Measurements from ENCODE around the gene NPRL2. TPM values are rescaled to one million over a fixed set of nuclear protein-coding genes. Genes with fewer than 3 reads are reported as not detected.

The NPRL2 gene
- total RNA-seq, 1 experiment from 2014 or later, result 35.4 TPM

DNA sequence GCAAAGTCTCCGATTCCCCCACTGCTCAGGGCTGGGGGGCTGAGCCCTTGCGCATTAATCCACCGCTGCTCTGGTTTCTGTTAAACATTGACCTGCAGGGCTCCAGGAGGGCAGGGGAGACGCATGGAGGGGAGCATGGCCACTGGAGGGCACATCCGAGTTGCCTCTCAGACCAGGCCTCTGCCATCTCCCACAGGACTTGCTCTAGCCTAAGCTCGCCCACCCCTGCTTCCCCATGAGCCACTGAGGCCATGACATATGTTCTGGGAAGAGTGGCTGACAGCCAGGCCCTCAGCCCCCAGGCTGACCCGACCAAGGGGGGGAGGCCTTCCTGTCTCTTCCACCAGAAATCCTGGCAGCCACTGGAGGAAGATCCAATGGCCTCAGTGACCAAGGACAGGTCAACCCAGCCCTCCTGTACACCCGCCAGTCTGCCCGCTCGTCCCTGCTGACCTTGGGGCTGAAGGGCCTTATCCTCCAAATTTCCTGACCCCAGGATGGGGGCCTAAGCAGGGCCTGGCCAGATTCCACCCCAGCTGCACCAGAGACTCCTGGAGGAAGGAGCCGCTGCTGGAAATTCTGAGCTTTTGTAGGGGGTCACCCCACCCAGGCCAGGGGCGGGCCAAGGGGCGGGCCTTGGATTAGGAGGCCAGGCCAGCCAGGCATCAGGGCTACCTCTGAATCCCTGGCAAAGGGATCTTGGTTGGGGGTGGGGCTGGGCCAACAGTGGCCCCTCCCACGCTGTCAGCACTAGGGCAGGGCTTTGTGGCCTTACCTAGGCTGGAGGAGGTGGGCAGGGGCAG lies 47.4 kb downstream of the NPRL2 start, which contains the start of gene HYAL1:
Gene HYAL1 (minus strand): TSS at position 562 of the 803 bp plus-strand sequence. CDS start 618 bp downstream, outside the sequence.
- Histone ChIP-seq H3K27ac (ENCODE audit: low read depth, low read length) (peak within 1 kb of the TSS; percentile 70), H3K4me3 (replicated peaks in 1 of 2; ENCODE audit: low read depth in 1 of 2, low read length in 2 of 2) (peak within 1 kb of the TSS; percentile 27 to 37), H3K4me2 (ENCODE audit: low read length) (peak within 1 kb of the TSS; percentile 72), H3K9me3 (ENCODE audit: control insufficient read depth in 1 of 2, insufficient read depth in 1 of 2, low read depth in 1 of 2, low read length in 2 of 2) (no peaks in the 10 kb centered on the region), H3K9ac (ENCODE audit: low read length) (peak within 1 kb of the TSS; percentile 49), H3K4me1 (ENCODE audit: control insufficient read depth in 1 of 2, insufficient read depth in 2 of 2, low read length in 2 of 2) (peaks cover 21 to 47% of the 10 kb centered on the region in 2 experiments), H3K79me2 (ENCODE audit: insufficient read depth, low read length) (peaks cover 3% of the 10 kb centered on the region; the same call in 1 of the 2 replicates), H3K27me3 (ENCODE audit: insufficient read depth, low read length) (no peaks in the 10 kb centered on the region), H2AFZ (ENCODE audit: low read depth, low read length, poor library complexity, severe bottlenecking) (no peak within 1 kb of the TSS), H3K36me3 (ENCODE audit: control insufficient read depth in 1 of 2, insufficient read depth in 2 of 2, low read length in 2 of 2) (no peaks in the 10 kb centered on the region), H3K9me2 (ENCODE audit: insufficient read depth) (no peaks in the 10 kb centered on the region), H4K20me1 (ENCODE audit: insufficient read depth) (no peaks in the 10 kb centered on the region)
- peak; percentile 41 for ATAC-seq
- TF ChIP-seq TCF7L2 (IDR thresholded peaks at IDR 0.05; ENCODE audit: borderline replicate concordance, extremely low read depth, insufficient read depth, insufficient read length) (no peak), POLR2A (IDR thresholded peaks at IDR 0.05; ENCODE audit: borderline replicate concordance, extremely low read depth, insufficient read depth, insufficient read length) (peak; percentile 30), CTCF (IDR thresholded peaks at IDR 0.05 in 2 of 3, conservative IDR thresholded peaks at IDR 0.05 in 1 of 3; ENCODE audit: borderline replicate concordance in 1 of 3, insufficient read depth in 1 of 3, low read depth in 2 of 3, low read length in 2 of 3) (peak in 2 of 3 experiments; percentile 35 to 46; a peak in 4 of 6 replicates), ZNF274 (IDR thresholded peaks at IDR 0.05; ENCODE audit: low read depth, low read length) (no peak), FOSL1 (IDR thresholded peaks at IDR 0.05; ENCODE audit: low read depth) (no peak), POLR2AphosphoS5 (IDR thresholded peaks at IDR 0.05; ENCODE audit: low read depth, low read length) (peak; percentile 83)
- TF ChIP-seq, protein P1, sequence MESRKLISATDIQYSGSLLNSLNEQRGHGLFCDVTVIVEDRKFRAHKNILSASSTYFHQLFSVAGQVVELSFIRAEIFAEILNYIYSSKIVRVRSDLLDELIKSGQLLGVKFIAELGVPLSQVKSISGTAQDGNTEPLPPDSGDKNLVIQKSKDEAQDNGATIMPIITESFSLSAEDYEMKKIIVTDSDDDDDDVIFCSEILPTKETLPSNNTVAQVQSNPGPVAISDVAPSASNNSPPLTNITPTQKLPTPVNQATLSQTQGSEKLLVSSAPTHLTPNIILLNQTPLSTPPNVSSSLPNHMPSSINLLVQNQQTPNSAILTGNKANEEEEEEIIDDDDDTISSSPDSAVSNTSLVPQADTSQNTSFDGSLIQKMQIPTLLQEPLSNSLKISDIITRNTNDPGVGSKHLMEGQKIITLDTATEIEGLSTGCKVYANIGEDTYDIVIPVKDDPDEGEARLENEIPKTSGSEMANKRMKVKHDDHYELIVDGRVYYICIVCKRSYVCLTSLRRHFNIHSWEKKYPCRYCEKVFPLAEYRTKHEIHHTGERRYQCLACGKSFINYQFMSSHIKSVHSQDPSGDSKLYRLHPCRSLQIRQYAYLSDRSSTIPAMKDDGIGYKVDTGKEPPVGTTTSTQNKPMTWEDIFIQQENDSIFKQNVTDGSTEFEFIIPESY (IDR thresholded peaks at IDR 0.05; ENCODE audit: extremely low read depth, insufficient replicate concordance, low read length), result no peak
- ChIA-PET RAD21 (ENCODE audit: low non-redundant PET in 1 of 2, low total read pairs in 2 of 2, uncharacterized antibody in 2 of 2, unreplicated experiment in 2 of 2) (interaction anchor here in 1 of 2 experiments (0.6 kb wide), 1 partner anchor 21 kb away, joined by 3 read pairs; no protein-coding TSS in a partner anchor), POLR2A (interaction anchor here (0.9 to 1.4 kb wide), 3 partner anchors 11 to 14 kb away, joined by 4 to 5 read pairs (median 4); partner anchors contain the start of gene IFRD2), CTCF (interaction anchor here (0.6 to 2.7 kb wide), 4 partner anchors 14 to 39 kb away, joined by 3 to 14 read pairs (median 6); no protein-coding TSS in a partner anchor)
- intact Hi-C loops (cut with micrococcal nuclease), result loop anchor here (1.0 kb wide), 1 partner anchor 21 kb away; no protein-coding TSS in a partner anchor
- TSS peak; percentile 65 for BruUV-seq (replicated peaks)
- peak; percentile 61 for DNase-seq (ENCODE audit: low read depth, low spot score)
